ENCODE results near the gene AMH. TPM values are rescaled to one million over a fixed set of nuclear protein-coding genes. Genes with fewer than 3 reads are reported as not detected.

The AMH gene
- total RNA-seq, 2 experiments from 2014 or later: 14.8 to 49.7 TPM

DNA sequence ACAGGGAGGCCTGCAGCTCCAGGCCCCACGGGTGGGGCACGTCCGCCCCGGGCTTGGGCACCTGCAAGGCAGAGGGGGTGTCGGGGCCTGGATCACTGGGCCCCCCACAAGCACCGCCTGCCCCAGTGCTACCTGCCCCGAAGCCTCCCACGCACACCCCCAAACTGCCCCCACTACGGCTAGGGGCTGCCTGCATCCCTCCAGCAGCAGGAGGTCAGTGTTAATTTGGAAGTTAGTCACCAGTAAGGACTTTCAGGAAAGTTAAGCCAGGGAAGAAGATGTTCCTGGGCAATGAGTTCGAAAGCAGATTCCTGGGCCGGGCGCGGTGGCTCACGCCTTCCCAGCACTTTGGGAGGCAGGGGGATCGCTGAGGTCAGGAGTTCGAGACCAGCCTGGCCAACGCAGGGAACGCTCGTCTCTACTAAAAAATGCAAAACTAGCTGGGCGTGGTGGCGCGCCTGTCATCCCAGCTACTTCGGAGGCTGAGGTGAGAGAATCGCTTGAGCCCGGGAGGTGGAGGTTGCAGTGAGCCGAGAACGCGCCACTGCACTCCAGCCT lies 27.4 kb downstream of the AMH start:
- Histone ChIP-seq H3K4me1 (ENCODE audit: insufficient read depth, low read length, poor library complexity, severe bottlenecking) (peaks cover 27% of the 10 kb centered on the region), H3K9me2 (ENCODE audit: insufficient read depth, low read length) (no peaks in the 10 kb centered on the region), H3K4me2 (ENCODE audit: low read length) (no peak overlapping the region), H4K20me1 (ENCODE audit: insufficient read depth, low read length) (peaks cover 6% of the 10 kb centered on the region), H3K79me2 (ENCODE audit: insufficient read depth, low read depth, low read length) (peaks cover 31% of the 10 kb centered on the region), H3K9me3 (ENCODE audit: low read length) (no peaks in the 10 kb centered on the region), H2AFZ (ENCODE audit: low read length) (no peak overlapping the region), H3K4me3 (ENCODE audit: low read depth, low read length, poor library complexity, severe bottlenecking) (no peak overlapping the region), H3K36me3 (ENCODE audit: insufficient read depth, low read length) (peaks cover 45% of the 10 kb centered on the region), H3K27ac (ENCODE audit: low read depth, low read length, poor library complexity, severe bottlenecking) (no peak overlapping the region)
- CTCF ChIA-PET (ENCODE audit: unreplicated experiment): no interaction called here
- intact Hi-C loops (cut with micrococcal nuclease; ENCODE audit: unreplicated experiment): no loop called here
- BruUV-seq (replicated peaks): no TSS peak
- DNase-seq (ENCODE audit: low spot score): no peak
- POLR2A ChIA-PET: no interaction called here
- no peak for TF ChIP-seq EZH2phosphoT487 (IDR thresholded peaks at IDR 0.05; ENCODE audit: borderline replicate concordance, low read depth, low read length)
- TF ChIP-seq, protein P1, sequence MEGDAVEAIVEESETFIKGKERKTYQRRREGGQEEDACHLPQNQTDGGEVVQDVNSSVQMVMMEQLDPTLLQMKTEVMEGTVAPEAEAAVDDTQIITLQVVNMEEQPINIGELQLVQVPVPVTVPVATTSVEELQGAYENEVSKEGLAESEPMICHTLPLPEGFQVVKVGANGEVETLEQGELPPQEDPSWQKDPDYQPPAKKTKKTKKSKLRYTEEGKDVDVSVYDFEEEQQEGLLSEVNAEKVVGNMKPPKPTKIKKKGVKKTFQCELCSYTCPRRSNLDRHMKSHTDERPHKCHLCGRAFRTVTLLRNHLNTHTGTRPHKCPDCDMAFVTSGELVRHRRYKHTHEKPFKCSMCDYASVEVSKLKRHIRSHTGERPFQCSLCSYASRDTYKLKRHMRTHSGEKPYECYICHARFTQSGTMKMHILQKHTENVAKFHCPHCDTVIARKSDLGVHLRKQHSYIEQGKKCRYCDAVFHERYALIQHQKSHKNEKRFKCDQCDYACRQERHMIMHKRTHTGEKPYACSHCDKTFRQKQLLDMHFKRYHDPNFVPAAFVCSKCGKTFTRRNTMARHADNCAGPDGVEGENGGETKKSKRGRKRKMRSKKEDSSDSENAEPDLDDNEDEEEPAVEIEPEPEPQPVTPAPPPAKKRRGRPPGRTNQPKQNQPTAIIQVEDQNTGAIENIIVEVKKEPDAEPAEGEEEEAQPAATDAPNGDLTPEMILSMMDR (conservative IDR thresholded peaks at IDR 0.05; ENCODE audit: low read length): no peak

DNA sequence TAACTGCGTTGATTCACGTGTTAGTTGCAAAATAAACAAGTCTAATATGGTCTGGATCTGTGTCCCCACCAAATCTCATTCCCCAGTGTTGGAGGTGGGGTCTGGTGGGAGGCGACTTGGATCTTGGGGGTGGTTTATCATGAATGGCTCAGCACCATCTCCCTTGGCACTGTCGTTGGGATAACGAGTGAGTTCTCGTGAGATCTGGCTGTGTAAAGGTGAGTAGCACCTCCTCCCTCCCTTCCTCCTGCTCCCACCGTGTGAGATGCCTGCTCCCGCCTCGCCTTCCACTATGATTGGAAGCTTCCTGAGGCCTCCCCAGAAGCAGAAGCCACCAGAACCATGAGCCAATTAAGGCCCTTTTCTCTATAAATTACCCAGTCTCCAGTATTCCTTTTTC lies 28.0 kb downstream of the AMH start:
- H3K9me3 ChIP-seq (ENCODE audit: low read length): no peaks in the 10 kb centered on the region
- DNase-seq (ENCODE audit: low spot score): no peak
- H3K27ac ChIP-seq (ENCODE audit: low read depth, low read length, poor library complexity, severe bottlenecking): no peak overlapping the region
- ChIA-PET CTCF (ENCODE audit: unreplicated experiment) (no interaction called here), POLR2A (no interaction called here)
- H2AFZ ChIP-seq (ENCODE audit: low read length): no peak overlapping the region
- no peaks in the 10 kb centered on the region for H3K9me2 ChIP-seq (ENCODE audit: insufficient read depth, low read length)
- H3K4me3 ChIP-seq (ENCODE audit: low read depth, low read length, poor library complexity, severe bottlenecking): no peak overlapping the region
- TF ChIP-seq EZH2phosphoT487 (IDR thresholded peaks at IDR 0.05; ENCODE audit: borderline replicate concordance, low read depth, low read length): no peak
- TF ChIP-seq, protein P1 (conservative IDR thresholded peaks at IDR 0.05; ENCODE audit: low read length): no peak
- H3K4me2 ChIP-seq (ENCODE audit: low read length): no peak overlapping the region
- intact Hi-C loops (cut with micrococcal nuclease; ENCODE audit: unreplicated experiment): no loop called here
- H4K20me1 ChIP-seq (ENCODE audit: insufficient read depth, low read length): peaks cover 6% of the 10 kb centered on the region
- no TSS peak for BruUV-seq (replicated peaks)
- H3K36me3 ChIP-seq (ENCODE audit: insufficient read depth, low read length): peaks cover 39% of the 10 kb centered on the region
- H3K4me1 ChIP-seq (ENCODE audit: insufficient read depth, low read length, poor library complexity, severe bottlenecking): peaks cover 32% of the 10 kb centered on the region
- H3K79me2 ChIP-seq (ENCODE audit: insufficient read depth, low read depth, low read length): peaks cover 25% of the 10 kb centered on the region

DNA sequence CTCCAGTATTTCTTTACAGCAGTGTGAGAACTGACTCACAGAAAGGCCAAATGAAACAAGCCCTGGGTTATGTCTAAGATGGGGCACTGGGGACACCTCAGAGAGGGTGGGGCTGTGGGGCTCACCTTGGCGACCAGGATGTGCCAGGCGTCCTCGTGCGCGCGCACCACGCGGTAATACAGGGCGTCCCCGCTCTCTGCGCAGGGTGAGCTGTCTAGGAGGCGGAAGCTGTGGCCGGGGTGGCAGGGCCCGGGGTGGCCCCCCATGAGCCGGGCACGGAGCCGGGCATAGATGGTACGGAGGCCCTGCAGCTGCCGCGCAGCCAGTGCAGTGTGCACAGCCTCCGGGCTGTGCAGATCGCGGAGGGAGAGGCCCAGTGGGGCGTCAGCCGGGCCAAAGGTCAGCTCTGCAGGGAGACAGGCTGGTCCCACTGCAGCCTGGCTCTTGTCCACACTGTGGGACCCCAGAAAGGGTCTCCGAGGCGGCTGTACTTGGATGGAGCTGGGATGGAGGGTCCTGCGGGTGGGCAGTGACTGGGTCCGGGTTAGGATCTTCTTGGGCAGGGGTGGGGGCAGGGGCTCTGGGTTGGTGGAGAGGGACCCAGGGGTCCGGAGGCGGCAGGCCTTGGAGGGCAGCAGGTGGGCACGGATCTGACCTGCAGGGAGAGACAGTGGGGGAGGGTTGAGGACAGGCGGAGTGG lies 29.5 kb downstream of the AMH start:
- no peak overlapping the region for H2AFZ ChIP-seq (ENCODE audit: low read length)
- no peak overlapping the region for H3K27ac ChIP-seq (ENCODE audit: low read depth, low read length, poor library complexity, severe bottlenecking)
- H3K79me2 ChIP-seq (ENCODE audit: insufficient read depth, low read depth, low read length): peaks cover 12% of the 10 kb centered on the region
- peaks cover 26% of the 10 kb centered on the region for H3K36me3 ChIP-seq (ENCODE audit: insufficient read depth, low read length)
- no TSS peak for BruUV-seq (replicated peaks)
- DNase-seq (ENCODE audit: low spot score): no peak
- peaks cover 6% of the 10 kb centered on the region for H4K20me1 ChIP-seq (ENCODE audit: insufficient read depth, low read length)
- H3K4me2 ChIP-seq (ENCODE audit: low read length): no peak overlapping the region
- no peak overlapping the region for H3K4me3 ChIP-seq (ENCODE audit: low read depth, low read length, poor library complexity, severe bottlenecking)
- peaks cover 22% of the 10 kb centered on the region for H3K4me1 ChIP-seq (ENCODE audit: insufficient read depth, low read length, poor library complexity, severe bottlenecking)
- no peaks in the 10 kb centered on the region for H3K9me3 ChIP-seq (ENCODE audit: low read length)
- CTCF ChIA-PET (ENCODE audit: unreplicated experiment): no interaction called here
- intact Hi-C loops (cut with micrococcal nuclease; ENCODE audit: unreplicated experiment): no loop called here
- POLR2A ChIA-PET: no interaction called here
- no peak for TF ChIP-seq EZH2phosphoT487 (IDR thresholded peaks at IDR 0.05; ENCODE audit: borderline replicate concordance, low read depth, low read length)
- TF ChIP-seq, protein P1 (conservative IDR thresholded peaks at IDR 0.05; ENCODE audit: low read length): no peak
- H3K9me2 ChIP-seq (ENCODE audit: insufficient read depth, low read length): no peaks in the 10 kb centered on the region
